GM11168 (cell line): ENCODE measurements around the gene LOXL3.

ENCODE experiments used
- in situ Hi-C: fragments of 300-500 bp; cut with MboI; formaldehyde crosslinking; loops from one replicate; pipeline ENCODE4 v1.12.0; 2022; ENCODE audit warnings: low sequenced_read_pairs; ENCODE audit not compliant: unreplicated experiment

Gene LOXL3

DNA sequence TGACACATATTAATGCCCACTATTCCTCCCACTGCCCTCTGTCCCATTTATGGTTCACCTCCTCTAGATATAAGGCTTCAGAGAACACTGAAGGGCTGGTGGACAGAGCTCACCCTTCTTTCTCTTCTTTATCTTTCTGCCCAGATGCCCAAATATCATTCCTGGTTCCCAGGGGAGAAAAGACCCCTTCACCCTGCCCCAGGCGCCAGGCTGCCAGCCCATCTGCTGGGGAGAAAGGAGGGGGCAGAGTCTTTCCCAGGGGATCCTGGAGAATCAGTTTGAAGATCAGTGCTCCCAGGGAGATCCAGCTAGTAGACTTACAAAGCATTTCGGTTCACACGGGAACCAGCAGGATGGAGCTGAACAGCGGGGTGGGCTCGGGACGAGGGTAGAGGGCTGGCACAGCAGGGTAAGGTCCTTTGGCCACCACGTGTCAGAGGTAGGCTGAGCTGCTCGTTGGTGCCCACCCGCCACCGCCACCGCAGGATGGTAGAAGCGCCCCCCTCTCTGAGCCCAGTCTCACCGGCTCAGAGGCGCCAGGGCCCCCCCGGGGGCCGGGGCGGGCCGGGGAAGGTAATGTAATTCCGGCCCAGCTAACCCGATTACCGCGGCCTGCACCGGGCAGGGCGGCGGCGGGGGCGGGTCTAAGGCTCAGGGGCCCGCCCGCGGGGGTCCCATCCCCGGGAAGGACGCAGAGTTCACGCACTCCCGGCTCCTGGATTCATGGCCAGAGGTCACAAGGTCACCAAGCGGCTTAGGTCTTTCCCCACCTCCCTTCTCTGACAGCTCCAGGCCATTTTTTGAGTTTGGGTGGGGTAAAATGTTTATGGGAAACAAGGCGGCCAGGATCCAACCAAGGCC is 40.8 kb downstream of the LOXL3 start:
- in situ Hi-C loops: no loop called here

DNA sequence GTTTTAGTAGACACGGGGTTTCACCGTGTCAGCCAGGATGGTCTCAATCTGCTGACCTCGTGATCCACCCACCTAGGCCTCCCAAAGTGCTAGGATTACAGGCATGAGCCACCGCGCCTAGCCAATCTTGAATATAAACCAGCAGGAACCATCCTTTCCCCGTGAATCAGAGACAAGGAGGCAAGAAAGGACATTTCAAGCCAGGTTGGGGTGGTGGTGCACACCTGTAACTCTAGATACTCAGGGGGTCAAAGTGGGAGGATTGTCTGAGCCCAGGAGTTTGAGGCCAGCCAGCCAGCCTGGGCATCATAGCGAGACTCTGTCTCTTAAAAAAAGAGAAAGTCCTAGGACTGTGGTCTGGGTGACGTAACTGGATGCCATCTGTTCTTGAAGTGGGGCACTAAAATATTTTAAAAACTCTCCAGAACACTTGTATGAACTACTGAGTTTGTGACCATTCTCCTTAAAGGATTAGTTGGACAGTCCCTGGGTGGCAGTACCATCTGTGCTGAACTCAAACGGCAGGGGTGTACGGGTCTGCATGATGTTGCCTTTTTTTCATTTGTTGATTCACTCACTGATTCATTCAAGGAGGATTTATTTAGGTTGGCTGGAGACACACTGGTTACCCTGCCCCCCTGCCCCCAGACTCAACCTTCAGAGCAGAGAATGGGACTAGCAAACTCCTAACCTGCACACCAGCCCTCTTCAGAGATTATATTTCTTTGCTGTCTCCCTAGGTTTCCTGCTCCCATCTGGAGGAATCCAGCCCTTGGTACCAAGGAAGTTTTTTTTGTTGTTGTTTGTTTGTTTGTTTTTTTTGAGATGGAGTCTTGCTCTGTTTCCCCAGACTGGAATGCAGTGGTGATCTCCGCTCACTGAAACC is 42.4 kb downstream of the LOXL3 start:
- in situ Hi-C loops: no loop called here

DNA sequence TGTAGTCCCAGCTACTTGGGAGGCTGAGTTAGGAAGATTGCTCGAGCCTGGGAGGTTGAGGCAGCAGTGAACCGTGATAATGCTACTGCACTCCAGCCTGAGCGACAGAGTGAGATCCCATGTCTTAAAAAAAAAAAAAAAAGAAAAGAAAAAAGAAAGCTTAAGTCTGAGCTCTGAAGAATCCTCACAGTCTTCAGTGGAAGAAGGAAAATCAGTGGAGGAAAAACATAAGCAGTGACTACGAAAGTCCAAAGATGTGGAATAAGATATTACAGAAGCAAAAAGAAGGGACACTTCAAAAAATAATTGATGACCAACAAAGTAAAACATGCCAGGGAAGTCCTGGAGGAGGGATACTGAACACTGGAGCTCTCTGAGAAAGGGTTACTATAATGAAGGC is 43.5 kb downstream of the LOXL3 start:
- in situ Hi-C loops: no loop called here

DNA sequence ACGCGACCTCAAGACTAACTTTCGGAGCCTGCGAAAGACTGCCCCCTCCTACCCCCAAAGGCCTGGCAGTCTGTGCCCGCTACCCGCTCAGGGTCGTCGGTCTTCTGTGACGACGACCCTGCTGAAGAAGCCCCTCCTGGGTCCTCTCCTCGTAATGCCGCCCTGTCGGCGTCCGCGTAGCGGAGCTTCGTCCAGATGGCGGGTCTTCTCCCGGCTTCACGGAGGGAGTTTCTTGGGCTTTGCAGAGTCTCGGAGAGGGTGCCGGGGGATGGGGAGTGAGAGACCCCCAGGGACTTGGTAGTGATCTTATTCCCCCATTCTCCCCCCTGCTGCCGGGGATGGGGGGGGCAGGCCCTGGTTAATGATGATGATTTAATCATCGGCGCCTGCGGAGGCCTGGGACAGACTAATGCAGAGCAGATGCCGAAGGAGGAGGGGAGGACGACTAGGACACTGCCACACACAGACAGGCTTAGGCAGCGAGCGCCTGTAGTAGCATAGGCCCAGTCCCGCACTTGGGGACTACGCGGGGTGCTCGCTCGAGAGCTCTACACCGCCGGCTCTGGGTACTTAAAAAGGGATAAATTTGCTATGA is 45.7 kb downstream of the LOXL3 start:
- in situ Hi-C loops: no loop called here

DNA sequence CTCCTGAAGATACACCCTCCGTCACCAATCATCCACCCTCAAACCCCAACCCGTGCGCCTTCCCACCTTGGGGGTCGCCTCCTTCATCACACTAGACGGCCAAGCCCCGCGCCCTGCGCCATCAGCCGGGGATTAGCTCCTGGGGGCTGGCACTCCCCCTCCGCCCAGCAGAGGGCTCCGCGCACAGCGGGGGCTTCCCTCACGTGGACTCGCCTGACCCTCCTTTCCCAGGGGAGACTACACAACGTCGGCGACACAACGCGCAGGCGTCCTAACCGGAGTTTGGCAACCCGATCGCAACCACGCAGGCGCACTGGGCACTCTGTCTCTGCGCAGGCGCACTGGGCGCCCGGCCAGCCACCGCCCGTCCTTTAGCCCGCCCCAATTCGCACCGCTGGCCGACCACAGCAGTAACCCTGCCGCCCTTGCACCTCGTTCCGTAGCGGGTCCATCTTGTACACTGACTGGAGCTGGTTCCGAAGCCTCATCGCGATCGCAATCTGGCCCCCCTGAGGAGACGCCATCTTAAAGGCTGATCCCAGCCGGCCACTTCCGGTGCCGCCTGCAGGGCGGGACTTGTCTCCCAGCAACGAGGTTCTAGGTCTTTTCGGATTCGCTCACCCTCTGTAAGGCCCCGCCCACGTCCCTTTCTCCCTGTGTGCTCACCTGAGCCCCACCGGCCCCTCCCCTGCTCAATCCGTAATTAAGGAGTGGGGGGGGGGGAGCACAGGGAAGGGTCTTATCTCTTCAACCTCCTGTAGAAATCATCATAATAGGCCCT is 46.4 kb downstream of the LOXL3 start, which contains the start of gene PCGF1:
TSS of gene PCGF1 (minus strand) at position 551 of the 781 bp plus-strand sequence. CDS start at position 524, 27 bp downstream.
- in situ Hi-C loops: no loop called here

DNA sequence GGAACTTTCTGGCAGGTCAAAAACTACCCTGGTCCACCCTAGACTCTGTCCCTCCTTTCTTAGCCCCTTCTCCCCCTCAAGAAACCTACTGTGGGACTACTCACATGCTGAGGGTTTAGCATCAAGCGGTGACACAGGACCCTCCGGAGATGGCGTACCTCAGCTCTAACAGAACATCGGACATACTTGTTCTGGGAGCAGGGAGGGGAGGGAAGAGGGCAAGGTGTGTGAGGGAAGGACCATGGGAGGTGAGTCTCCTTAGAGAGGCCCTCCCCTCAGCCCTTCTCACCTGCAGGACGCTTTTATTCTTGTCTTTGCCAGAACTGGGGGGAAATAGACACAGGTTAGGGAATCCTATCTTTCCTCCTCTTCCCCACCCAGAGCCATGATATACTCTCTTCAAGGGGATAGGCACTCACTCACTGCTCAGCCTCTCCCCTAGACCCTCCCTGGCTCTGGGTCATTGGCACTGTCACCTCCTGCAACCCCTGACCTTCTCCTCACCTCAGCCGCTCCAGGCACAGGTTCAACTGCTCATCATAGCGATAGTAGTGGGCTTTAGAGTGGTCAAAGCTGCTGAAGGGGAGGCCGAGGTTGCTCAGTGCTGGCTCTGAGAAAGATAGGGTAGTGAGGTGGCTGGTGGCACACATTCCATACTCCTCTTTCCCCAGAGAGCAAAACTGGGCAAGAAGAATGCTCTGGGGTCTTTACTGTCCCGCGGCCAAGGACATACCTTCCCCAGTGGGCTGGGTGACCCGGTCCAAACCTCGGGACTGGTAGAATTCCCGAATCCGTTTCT is 48.1 kb downstream of the LOXL3 start:
- in situ Hi-C loops: no loop called here

DNA sequence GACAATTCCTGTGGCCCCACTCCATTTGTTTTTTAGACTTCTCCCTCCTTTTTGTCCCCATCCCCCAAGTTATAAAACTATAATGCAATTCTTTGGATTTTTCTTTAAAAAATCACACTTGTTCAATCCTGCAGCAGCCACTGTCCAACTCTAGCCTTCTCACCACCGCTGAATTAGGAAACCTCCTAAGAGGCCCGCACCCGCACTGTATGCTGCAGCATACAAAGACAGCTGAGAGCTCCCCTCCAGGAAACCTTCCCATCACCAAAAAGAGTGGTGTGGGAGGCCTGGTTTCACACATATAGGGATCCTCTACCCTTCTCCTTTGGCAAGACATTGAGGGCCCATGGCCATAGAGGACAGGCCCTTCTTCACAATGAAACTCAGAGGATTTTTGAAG is 49.2 kb downstream of the LOXL3 start:
- in situ Hi-C loops: no loop called here

DNA sequence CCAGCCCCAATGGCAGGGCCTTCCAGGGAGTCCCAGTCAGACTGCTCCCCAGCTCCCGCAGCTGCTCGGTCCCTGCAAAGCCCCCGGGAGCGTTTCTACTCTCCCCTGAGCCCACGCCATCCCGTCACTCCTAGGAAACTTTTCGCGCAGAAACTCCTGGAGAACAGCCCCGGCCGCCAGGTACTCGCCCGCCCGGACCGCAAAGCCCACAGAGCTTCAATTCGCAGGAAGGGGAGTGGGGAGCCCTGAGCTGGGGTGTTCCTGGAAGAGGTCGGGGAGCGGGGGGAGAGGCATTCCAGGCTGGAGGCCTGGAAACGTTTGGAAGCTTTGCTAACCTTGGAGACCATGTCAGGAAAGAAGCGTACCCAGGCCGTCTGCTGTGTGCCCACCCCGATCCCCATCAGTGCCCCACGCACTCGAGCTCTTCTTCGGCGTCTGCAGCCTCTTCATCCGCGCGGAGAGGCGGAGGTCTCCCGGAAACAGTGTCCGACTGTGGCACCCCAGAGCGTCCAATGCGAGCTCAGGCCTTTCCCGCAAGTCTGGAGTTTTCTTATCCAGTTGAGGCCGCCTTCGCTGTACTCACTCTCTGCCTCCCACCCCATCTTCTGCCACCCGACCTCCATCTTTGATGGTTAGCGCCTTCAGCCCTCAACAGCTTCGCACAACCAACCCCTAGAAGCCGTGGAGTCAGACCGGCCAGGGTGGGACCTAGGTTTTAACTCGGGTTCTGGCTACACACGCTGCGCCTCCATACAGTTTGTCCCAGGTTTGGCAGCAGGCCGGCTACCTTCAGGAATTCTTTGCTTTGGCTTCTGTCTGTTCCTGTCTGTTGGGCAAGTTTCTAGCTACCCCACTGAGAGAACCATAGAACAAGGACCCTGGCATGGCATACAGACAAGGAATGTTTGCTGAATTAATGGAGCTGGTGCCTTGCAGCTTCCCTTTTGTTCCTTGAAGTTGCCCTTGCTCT is 50.0 kb downstream of the LOXL3 start:
- in situ Hi-C loops: no loop called here

DNA sequence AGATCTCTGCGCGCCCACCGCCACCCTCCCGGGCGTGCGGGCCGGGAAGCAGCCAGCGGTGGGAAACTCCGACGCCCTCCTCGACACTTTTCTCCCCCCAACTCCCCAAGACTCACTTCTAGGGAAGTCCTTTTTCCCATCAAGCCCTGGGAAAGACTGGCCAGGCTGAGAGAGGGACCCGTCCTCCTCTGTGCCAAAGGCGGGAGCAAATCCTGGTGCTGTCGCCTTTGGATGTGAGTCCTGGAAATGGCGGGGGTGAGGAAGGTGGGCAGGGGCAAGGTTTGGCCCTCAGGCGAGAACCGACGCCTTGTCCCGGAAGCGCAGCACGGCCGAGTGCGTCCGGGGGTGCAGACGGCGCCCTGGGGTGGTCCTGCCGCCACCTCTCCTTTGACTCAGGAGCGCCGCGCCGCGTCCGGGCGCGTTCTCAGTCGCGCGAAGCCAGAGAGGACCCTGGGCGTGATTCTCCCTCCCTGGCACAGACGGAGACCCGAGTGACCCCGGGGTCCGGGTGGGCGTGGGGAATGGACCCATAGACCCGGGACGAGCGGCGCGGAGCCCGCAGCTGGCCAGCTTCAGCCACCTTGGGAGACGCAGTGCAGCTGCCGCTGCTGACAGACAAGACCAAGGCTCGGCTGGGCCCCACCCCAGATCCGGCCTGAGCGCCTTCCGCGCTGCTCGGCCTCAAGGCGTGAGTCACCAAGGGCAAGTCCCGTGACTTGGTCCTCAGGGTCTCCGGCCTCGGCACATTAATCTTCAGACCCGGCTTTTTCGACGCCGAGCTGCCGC is 50.8 kb downstream of the LOXL3 start:
- in situ Hi-C loops: no loop called here

DNA sequence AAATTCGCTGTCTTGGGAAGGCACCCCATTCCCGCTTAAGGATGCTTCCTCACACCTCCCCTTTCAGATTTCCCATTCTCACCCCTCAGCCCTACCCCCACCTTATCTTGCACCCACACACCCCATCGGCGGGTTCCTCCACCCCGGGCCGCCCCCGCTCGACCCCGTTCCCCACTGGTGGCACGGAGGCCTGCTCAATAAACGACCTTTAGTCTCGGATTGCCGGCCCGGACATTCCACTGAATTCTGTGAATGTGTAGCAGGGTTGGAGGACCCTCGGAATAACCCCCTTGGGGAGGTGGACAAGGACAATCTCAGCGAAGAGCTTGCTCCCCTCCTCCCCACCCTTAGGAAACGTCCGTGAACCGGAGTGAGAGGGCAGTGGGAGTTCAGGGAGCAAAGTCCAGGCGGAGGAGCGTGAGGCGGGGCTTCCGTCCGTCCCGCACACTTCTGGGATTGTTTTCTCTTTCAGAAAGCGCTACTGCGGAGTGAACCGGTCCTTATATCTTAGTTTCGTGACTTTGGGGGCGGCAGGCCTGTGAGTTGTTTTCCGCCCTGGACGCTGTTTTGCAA is 51.5 kb downstream of the LOXL3 start:
- in situ Hi-C loops: no loop called here

DNA sequence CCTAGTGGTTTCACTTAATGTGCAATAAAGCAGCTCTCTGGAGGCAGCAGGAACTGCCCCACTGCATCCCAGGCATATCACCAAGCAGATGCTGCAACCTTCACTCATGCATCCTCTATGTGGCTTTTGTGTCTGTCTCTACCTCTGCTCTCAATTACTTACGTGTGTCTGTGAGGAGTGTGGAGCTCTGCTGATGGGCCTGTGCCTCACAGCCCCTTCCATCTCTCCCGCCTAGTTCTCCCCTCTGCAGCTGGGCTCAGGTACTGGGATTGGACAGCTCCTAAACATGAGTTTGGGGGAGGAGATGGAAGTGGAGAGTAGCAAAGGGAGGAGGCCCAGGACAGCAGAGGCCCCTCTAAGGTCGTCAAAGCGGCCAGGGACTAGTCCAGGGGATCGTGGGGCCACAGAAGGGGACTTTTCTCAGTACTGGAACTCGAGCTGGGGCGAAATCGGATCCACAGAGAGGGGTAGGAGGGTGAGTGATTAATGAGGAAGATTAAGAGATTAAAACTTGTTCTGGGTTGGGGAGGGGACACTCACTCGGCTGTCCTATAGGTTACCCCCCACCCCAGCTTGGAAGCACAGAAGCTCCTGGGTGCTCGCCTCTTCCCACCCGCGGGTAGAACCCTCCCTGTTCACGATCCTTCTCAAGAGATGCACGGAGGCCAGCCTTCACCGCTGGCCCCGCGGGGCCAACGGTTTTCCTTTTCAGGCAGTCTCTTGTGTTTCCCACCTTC is 52.2 kb downstream of the LOXL3 start:
- in situ Hi-C loops: no loop called here

DNA sequence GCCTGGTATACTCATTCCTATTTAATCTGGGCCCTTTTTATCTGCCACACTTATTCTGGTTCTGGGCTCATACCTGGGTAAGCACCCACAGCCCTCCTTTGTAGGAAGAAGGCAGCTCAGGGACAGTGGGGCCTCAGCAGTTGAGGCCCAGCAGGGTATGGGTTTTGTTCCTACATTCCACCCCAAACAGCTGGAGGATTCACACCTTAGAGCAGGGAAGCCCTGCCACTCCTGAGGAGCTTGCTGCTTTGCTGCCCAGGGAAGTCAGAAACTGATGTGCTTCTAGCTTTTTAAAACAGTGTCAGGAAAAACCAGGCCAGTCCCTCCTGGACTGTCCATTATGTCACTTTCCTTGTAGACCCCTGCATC is 53.2 kb downstream of the LOXL3 start:
- in situ Hi-C loops: no loop called here

DNA sequence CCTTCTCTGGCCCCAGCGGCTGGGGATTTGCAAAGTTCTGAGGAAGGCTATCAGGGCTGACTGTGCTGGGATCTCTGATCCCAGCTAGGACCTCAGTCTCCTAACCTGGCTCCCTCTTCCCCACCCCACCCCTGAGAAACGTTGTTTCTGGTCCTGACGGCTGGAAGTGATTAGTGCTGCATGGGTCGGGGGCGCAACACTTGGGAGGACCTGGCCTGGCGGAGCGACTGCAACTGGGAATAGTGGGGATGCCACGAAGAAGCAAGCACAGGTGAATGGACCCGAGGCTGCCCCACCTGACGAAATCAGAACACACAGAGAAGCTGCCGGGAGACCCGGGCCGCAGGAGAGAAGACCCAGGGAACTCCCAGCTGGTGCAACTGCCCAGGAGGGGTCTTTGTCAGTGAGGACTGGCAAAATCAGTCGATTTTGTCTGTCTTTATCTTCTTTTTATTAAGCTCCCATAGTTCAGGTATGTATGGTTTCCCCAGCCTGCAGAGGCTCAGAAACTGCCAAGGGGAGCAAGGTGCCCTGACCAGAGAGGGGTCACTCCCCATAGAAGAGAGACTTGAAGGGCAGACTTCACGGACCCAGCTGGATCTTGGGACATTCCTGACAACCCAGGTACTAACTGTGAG is 53.7 kb downstream of the LOXL3 start:
- in situ Hi-C loops: no loop called here

DNA sequence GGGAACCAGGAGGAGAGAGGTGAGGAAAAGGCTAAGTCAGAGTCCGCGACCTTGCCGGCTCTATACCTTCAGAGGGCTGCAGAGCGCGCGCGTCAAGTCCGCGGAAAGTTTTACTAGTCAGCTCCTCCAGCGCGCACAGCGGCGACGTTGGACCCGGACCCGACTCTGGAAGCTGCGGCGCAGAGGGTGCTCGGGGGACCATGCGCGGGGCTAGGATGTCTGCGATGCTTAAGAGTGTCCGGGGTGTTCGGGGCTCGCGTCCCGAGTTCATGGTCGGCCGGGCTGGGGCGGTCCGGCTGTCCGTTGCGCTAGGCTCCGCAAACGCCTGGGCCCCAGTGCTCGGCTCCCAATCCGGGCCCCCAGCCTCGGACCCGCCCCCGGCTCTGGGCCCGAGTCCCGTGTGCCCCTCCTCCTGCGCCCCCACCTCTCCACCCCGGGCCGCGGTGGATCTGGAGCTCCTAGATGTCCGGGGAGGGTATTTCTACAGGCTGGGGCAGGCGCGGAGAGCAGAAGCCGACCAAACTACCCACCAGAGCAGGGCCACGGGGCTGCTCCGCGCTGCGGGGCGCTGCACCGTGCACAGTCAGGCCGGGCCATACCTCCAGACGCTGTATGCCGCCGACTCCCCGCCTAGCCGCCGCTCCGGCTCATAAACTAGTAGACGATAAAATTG is 54.3 kb downstream of the LOXL3 start, which contains the start of gene LBX2:
TSS of gene LBX2 (minus strand) at position 337 of the 673 bp plus-strand sequence. CDS start at position 271, 66 bp downstream.
- in situ Hi-C loops: no loop called here

DNA sequence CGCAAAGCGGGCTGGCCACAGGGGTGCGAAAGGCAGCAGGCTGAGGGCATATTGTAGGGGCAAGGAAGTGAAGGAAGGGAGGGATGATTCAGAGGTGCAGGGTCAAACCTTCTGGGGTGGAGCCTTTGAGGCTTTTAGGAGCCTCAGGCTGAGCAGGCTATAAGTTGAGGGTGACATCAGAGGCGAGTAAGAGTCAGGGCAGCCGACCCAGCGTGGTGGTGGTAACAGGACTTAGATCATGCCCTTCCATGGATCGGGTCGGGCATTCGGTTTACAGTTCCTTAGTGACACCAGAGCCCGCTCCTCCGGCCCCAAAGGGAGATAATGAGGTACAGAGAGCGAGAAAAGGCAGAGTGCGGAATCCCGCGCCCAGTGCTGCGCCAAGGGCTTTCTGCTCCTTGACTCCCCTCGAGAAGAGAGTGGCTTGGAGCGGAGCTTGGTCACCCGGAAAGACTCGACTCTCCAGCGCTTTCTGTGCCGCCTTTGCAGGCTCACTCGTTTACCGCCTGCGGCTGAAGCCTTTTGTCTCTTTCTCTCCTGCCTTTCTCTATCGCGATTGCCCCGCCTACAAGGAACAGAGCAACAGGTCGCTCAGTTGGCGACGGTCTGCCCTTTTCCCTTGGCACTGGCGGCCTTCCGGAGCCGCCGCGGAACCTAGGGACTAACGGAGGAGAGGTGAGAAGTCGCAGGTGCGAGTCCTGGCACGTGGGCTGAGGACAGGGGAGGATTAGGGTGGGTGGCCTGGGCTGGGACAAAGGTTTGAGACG is 55.1 kb downstream of the LOXL3 start:
- in situ Hi-C loops: no loop called here
